Measurements from ENCODE around the gene C19orf85.

GRCh38 chr19:55461259-55461973 lies 3.1 kb downstream of the C19orf85 start, which contains the start of gene ISOC2:
- no peak for TF ChIP-seq CTCF (IDR thresholded peaks at IDR 0.05)
- peak in 1 of 3 donors; percentile 31 for TF ChIP-seq POLR2AphosphoS5 (IDR thresholded peaks at IDR 0.05)
- no peak for TF ChIP-seq POLR2A (IDR thresholded peaks at IDR 0.05)
- no peak for TF ChIP-seq EP300 (IDR thresholded peaks at IDR 0.05)

All from suprapubic skin (tissue), 4 donors.